H1 (cell line): ENCODE measurements around the gene ECPAS.

Source experiments
- MAFK ChIP-seq: IDR thresholded peaks from 2 replicates; pipeline ENCODE4 v1.6.1; 2012; ENCODE audit warnings: low read depth, mild to moderate bottlenecking, improper control_type of control experiment, low read length
- POLR2A ChIP-seq, 2 experiments: IDR thresholded peaks; 1 replicate in 1 of 2; 2 replicates in 1 of 2; pipeline ENCODE4 v1.6.1; 2011; ENCODE audit warnings: low read depth in 2 of 2, low read length in 2 of 2, mild to moderate bottlenecking in 2 of 2; ENCODE audit errors: control extremely low read depth in 1 of 2

DNA sequence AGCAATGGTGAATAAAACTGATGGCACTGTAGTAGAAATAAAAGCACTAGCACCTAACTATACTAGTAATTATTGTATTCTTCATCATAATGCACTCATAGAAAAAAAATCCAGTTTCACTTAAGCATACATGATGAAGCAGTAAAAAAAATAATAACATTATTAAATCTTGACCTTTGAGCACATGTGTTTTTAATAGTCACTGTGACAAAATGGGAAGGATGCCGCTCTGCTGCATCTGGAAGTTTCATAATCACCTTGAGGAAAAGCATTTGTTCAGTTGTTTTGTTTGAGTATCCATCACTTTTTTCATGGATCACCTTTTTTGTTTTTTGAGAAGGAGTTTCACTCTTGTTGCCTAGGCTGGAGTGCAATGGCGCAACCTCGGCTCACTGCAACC is 167.4 kb downstream of the ECPAS start:
- TF ChIP-seq MAFK (no peak), POLR2A (IDR thresholded peaks at IDR 0.05; ENCODE audit: control extremely low read depth in 1 of 2, low read depth in 2 of 2, low read length in 2 of 2) (no peak)
